ENCODE results near the gene RRBP1.

DNA sequence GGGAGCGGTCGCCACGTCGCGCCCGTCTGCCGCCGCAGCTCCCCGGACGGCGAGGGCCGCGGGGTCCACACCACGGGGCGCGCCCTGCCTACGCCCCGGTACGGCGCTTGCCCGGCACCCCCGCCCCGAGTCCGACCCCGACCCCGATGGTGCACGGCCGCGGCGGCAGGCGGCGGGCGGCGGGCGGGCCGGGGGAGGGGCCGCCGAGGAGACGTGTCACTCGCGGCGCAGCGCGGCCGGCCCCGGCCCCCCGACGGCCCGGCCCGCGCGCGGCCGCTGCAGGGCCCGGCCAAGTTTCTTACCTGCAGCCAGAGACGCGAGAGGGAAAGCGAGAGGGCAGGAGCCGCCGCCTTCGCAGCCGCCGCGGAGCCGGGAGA lies 328 bp downstream of the RRBP1 start:
- TF ChIP-seq POLR2A (IDR thresholded peaks at IDR 0.05) (no peak), CTCF (IDR thresholded peaks at IDR 0.05) (no peak), POLR2AphosphoS5 (IDR thresholded peaks at IDR 0.05) (no peak)

All from breast epithelium (tissue), 3 donors.